Endodermal cell (in vitro differentiated cells): ENCODE data around the gene WDR54. TPM values are rescaled to one million over a fixed set of nuclear protein-coding genes. Genes with fewer than 3 reads are reported as not detected.

Source experiments
- DNase-seq: peaks from one replicate; pipeline ENCODE4 v3.0.0-alpha.2; 2017
- H3K27ac ChIP-seq: 2 replicates; pipeline ENCODE4 v1.5.1; 2013; ENCODE audit warnings: mild to moderate bottlenecking, low read depth, low read length, moderate library complexity
- H3K27me3 ChIP-seq: 2 replicates; pipeline ENCODE4 v1.6.1; 2013; ENCODE audit warnings: mild to moderate bottlenecking, low read length, moderate library complexity; ENCODE audit not compliant: insufficient read depth, control insufficient read depth, poor library complexity, severe bottlenecking
- H3K36me3 ChIP-seq: 2 replicates; pipeline ENCODE4 v1.7.0; 2013; ENCODE audit warnings: mild to moderate bottlenecking, low read length, moderate library complexity; ENCODE audit not compliant: control insufficient read depth, insufficient read depth
- H3K4me1 ChIP-seq: one replicate; pipeline ENCODE4 v1.7.0; 2013; ENCODE audit warnings: low read length; ENCODE audit not compliant: control insufficient read depth, insufficient read depth
- H3K4me3 ChIP-seq: 2 replicates; pipeline ENCODE4 v1.5.1; 2013; ENCODE audit warnings: mild to moderate bottlenecking, low read length, moderate library complexity
- H3K9ac ChIP-seq: 2 replicates; pipeline ENCODE4 v1.6.1; 2013; ENCODE audit warnings: mild to moderate bottlenecking, low read length, moderate library complexity; ENCODE audit not compliant: poor library complexity, severe bottlenecking; ENCODE audit errors: extremely low read depth
- H3K9me3 ChIP-seq: 2 replicates; pipeline ENCODE4 v1.6.1; 2013; ENCODE audit warnings: mild to moderate bottlenecking, low read length, moderate library complexity; ENCODE audit not compliant: control insufficient read depth
- H3K27ac Mint-ChIP-seq: 2 replicates; pipeline ENCODE4 v1.8.0; 2020; ENCODE audit warnings: mixed read lengths
- H3K27me3 Mint-ChIP-seq: 2 replicates; pipeline ENCODE4 v1.8.0; 2021; ENCODE audit warnings: mild to moderate bottlenecking, mixed read lengths; ENCODE audit not compliant: insufficient read depth
- H3K36me3 Mint-ChIP-seq: 2 replicates; pipeline ENCODE4 v1.8.0; 2020; ENCODE audit warnings: low read depth, mixed read lengths
- H3K4me1 Mint-ChIP-seq: 2 replicates; pipeline ENCODE4 v1.8.0; 2020; ENCODE audit warnings: mixed read lengths
- H3K4me3 Mint-ChIP-seq: 2 replicates; pipeline ENCODE4 v1.8.0; 2020; ENCODE audit warnings: mild to moderate bottlenecking, moderate library complexity, mixed read lengths
- H3K9me3 Mint-ChIP-seq: 2 replicates; pipeline ENCODE4 v1.8.0; 2020; ENCODE audit warnings: mild to moderate bottlenecking, mixed read lengths
- CTCF ChIP-seq: fragments of 200-600 bp; sonication (generic); conservative IDR thresholded peaks from 2 replicates; pipeline ENCODE4 v1.5.0; 2021; ENCODE audit warnings: antibody characterized with exemption, mild to moderate bottlenecking
- WGBS, 2 experiments: methylation state at CpG; one replicate each; pipeline versions ENCODE4 v1.1.5 to v1.1.7; 2013; ENCODE audit warnings: missing lambda C conversion rate in 2 of 2, mixed read lengths in 1 of 2; ENCODE audit not compliant: insufficient coverage in 1 of 2, insufficient read length in 1 of 2; 5-methylcytosine and 5-hydroxymethylcytosine counted together
- total RNA-seq, 2 donors: library from RNA; stranded (reverse); fragmentation: NEBNext Ultra II Directional in 1 of 2; extraction: Animal tissue kit (Norgen Biotek cat#: 25700) in 1 of 2; gene quantifications; 2 replicates in 1 of 2; 3 replicates in 1 of 2; pipeline ENCODE4 v1.2.1, GENCODE V29; 2021

Gene WDR54
- total RNA-seq, 2 donors from 2014 or later: 43.1 to 69.4 TPM

GRCh38 chr2:74375838-74376237 is 45.7 kb upstream of the WDR54 start:
- no peak for DNase-seq
- Mint-ChIP-seq H3K36me3 (peaks cover 29% of the 10 kb centered on the region), H3K9me3 (no peaks in the 10 kb centered on the region), H3K4me1 (peaks cover 47% of the 10 kb centered on the region), H3K27me3 (no peaks in the 10 kb centered on the region), H3K27ac (no peak overlapping the region), H3K4me3 (no peak overlapping the region)
- Histone ChIP-seq H3K27me3 (no peaks in the 10 kb centered on the region), H3K9me3 (no peaks in the 10 kb centered on the region), H3K27ac (no peak overlapping the region), H3K4me3 (no peak overlapping the region), H3K9ac (no peak overlapping the region), H3K36me3 (peaks cover 53% of the 10 kb centered on the region), H3K4me1 (peaks cover 20% of the 10 kb centered on the region)
- WGBS, 2 experiments: 92 to 98% methylated on average over 2 of the region's 2 CpGs
- no peak for TF ChIP-seq CTCF

- Histone ChIP-seq H3K4me3 (peak overlapping the region; percentile 77), H3K4me1 (peaks cover 18% of the 10 kb centered on the region), H3K36me3 (peaks cover 40% of the 10 kb centered on the region), H3K27me3 (no peaks in the 10 kb centered on the region), H3K27ac (no peak overlapping the region), H3K9ac (no peak overlapping the region), H3K9me3 (no peaks in the 10 kb centered on the region)
- peaks cover 21% of the 10 kb centered on the region for H3K36me3 Mint-ChIP-seq
- H3K27ac Mint-ChIP-seq: no peak overlapping the region
- H3K27me3 Mint-ChIP-seq: no peaks in the 10 kb centered on the region
- peaks cover 52% of the 10 kb centered on the region for H3K4me1 Mint-ChIP-seq
- no peak overlapping the region for H3K4me3 Mint-ChIP-seq
- TF ChIP-seq CTCF: no peak
- WGBS, 2 experiments: 96 to 100% methylated on average over 6 to 10 of the region's 10 CpGs
- no peaks in the 10 kb centered on the region for H3K9me3 Mint-ChIP-seq
- DNase-seq: no peak
Measured at GRCh38 chr2:74378007-74378406, 43.5 kb upstream of the WDR54 start.

GRCh38 chr2:74379851-74380789 is 41.4 kb upstream of the WDR54 start, which contains the start of gene DCTN1:
Gene DCTN1, minus strand, starts transcription at chr2:74380311. Its CDS starts 274 bp downstream, at chr2:74380037.
- H3K27ac Mint-ChIP-seq: peak within 1 kb of the TSS; percentile 95
- H3K36me3 Mint-ChIP-seq: peaks cover 30% of the 10 kb centered on the region
- H3K9me3 ChIP-seq: no peaks in the 10 kb centered on the region
- WGBS, 2 experiments: 8 to 23% methylated on average over 5 to 14 of the region's 14 CpGs
- H3K9me3 Mint-ChIP-seq: no peaks in the 10 kb centered on the region
- H3K27ac ChIP-seq: no peak within 1 kb of the TSS
- H3K27me3 ChIP-seq: no peaks in the 10 kb centered on the region
- H3K4me1 Mint-ChIP-seq: peaks cover 33% of the 10 kb centered on the region
- H3K4me1 ChIP-seq: peaks cover 6% of the 10 kb centered on the region
- H3K4me3 Mint-ChIP-seq: peak within 1 kb of the TSS; percentile 57
- peak; percentile 91 for DNase-seq
- no peak for TF ChIP-seq CTCF
- H3K9ac ChIP-seq: peak within 1 kb of the TSS; percentile 28
- H3K27me3 Mint-ChIP-seq: no peaks in the 10 kb centered on the region
- H3K36me3 ChIP-seq: peaks cover 44% of the 10 kb centered on the region
- peak within 1 kb of the TSS; percentile 77 for H3K4me3 ChIP-seq
